A549 (cell line): ENCODE measurements around the gene MESP2. TPM values are rescaled to one million over a fixed set of nuclear protein-coding genes. Genes with fewer than 3 reads are reported as not detected.

ENCODE experiments used
- ATAC-seq, 2 experiments: fragments of 200-7000 bp in 1 of 2; fragments of >200 bp in 1 of 2; cut with Nextera tagmentation in 1 of 2; cut with Tn5 transposase in 1 of 2; 3 replicates each; pipeline versions ENCODE4 v1.8.0 to v1.9.1; 2018 to 2020; ENCODE audit warnings: mild to moderate bottlenecking in 1 of 2, moderate library complexity in 1 of 2
- CTCF ChIA-PET: fragments of 300-600 bp; sonication (Branson Sonifier 250); formaldehyde crosslinking; extraction: SDS; loops from one replicate; lab custom pipeline; 2021; ENCODE audit warnings: antibody characterized with exemption, inconsistent platforms; lab: Yijun Ruan, JAX
- POLR2A ChIA-PET: fragments of 350-600 bp; formaldehyde crosslinking; extraction: SDS; loops from one replicate; lab custom pipeline; 2021; ENCODE audit warnings: antibody characterized with exemption, inconsistent platforms; lab: Yijun Ruan, JAX
- DNase-seq, 2 experiments: peaks; one replicate each; pipeline versions ENCODE4 v3.0.0 to v3.0.0-alpha.2; 2011 to 2016; ENCODE audit warnings: low read depth in 1 of 2, low spot score in 1 of 2
- FAIRE-seq: peaks from 2 replicates; lab custom pipeline; 2011; peaks lifted over from hg19 to GRCh38; lab: Jason Lieb, UNC
- H3K27ac ChIP-seq, 2 experiments: fragments of >200 bp; sonication (Bioruptor Twin); formaldehyde crosslinking; 3 replicates each; pipeline ENCODE4 v1.5.1; 2016 to 2017
- H3K4me1 ChIP-seq: fragments of >200 bp; sonication (Bioruptor Twin); formaldehyde crosslinking; 3 replicates; pipeline ENCODE4 v1.6.1; 2016
- H3K4me2 ChIP-seq: fragments of >200 bp; sonication (Bioruptor Twin); formaldehyde crosslinking; 3 replicates; pipeline ENCODE4 v1.6.1; 2016
- H3K4me3 ChIP-seq: fragments of >200 bp; sonication (Bioruptor Twin); formaldehyde crosslinking; 3 replicates; pipeline ENCODE4 v1.5.1; 2016
- H3K9me3 ChIP-seq: fragments of >200 bp; sonication (Bioruptor Twin); formaldehyde crosslinking; 3 replicates; pipeline ENCODE4 v1.6.1; 2016
- BHLHE40 ChIP-seq: IDR thresholded peaks from 2 replicates; pipeline ENCODE4 v1.6.1; 2012; ENCODE audit warnings: low read depth, low read length, inconsistent platforms
- ESRRA ChIP-seq: fragments of 150-350 bp; IDR thresholded peaks from 2 replicates; pipeline ENCODE4 v1.6.1; 2014; ENCODE audit warnings: mild to moderate bottlenecking, low read length, borderline replicate concordance
- FOSL2 ChIP-seq, 2 experiments: fragments of 450-650 bp in 1 of 2; fragments of >200 bp in 1 of 2; sonication (Bioruptor Twin) in 1 of 2; formaldehyde crosslinking; IDR thresholded peaks; 2 replicates each; pipeline versions ENCODE4 v1.5.0 to v1.6.1; 2016 to 2020; ENCODE audit warnings: mild to moderate bottlenecking in 1 of 2, moderate library complexity in 1 of 2
- FOXS1 ChIP-seq: fragments of 250-450 bp; sonication (Bioruptor Pico); IDR thresholded peaks from 2 replicates; pipeline ENCODE4 v1.5.0; 2020; ENCODE audit warnings: mild to moderate bottlenecking, moderate library complexity
- GATA3 ChIP-seq: IDR thresholded peaks from 2 replicates; pipeline ENCODE4 v1.6.1; 2012; ENCODE audit warnings: borderline replicate concordance
- KDM1A ChIP-seq: fragments of 200-600 bp; sonication (generic); IDR thresholded peaks from 2 replicates; pipeline ENCODE4 v1.6.1; 2016; ENCODE audit warnings: low read depth, mild to moderate bottlenecking
- MAFK ChIP-seq: fragments of 450-650 bp; IDR thresholded peaks from 2 replicates; pipeline ENCODE4 v1.6.1; 2014; ENCODE audit not compliant: partially characterized antibody
- RARB ChIP-seq: fragments of 250-450 bp; sonication (Bioruptor Pico); IDR thresholded peaks from 2 replicates; pipeline ENCODE4 v1.8.0; 2021; ENCODE audit warnings: mild to moderate bottlenecking, moderate library complexity
- RNF2 ChIP-seq: fragments of 200-600 bp; sonication (generic); IDR thresholded peaks from 2 replicates; pipeline ENCODE4 v1.6.1; 2016; ENCODE audit warnings: low read depth, mild to moderate bottlenecking, antibody characterized with exemption, moderate library complexity, borderline replicate concordance
- SREBF2 ChIP-seq: fragments of 450-650 bp; IDR thresholded peaks from 2 replicates; pipeline ENCODE4 v1.6.1; 2014; ENCODE audit warnings: mild to moderate bottlenecking, moderate library complexity
- TFCP2L1 ChIP-seq: fragments of 250-450 bp; sonication (Bioruptor Pico); IDR thresholded peaks from 2 replicates; pipeline ENCODE4 v1.5.0; 2021; ENCODE audit warnings: mild to moderate bottlenecking
- ZFP36 ChIP-seq: fragments of 450-650 bp; IDR thresholded peaks from 2 replicates; pipeline ENCODE4 v1.6.1; 2014; ENCODE audit warnings: borderline replicate concordance; ENCODE audit not compliant: partially characterized antibody
- ZNF302 ChIP-seq: fragments of 250-450 bp; sonication (Bioruptor Pico); IDR thresholded peaks from 2 replicates; pipeline ENCODE4 v1.9.0; 2021; ENCODE audit warnings: inconsistent platforms, mild to moderate bottlenecking, moderate library complexity
- WGBS: methylation state at CpG from one replicate; pipeline ENCODE4 v1.1.6; 2017; ENCODE audit errors: missing lambda C conversion rate; 5-methylcytosine and 5-hydroxymethylcytosine counted together
- polyA plus RNA-seq, 4 experiments: library from polyadenylated mRNA; depleted of rRNA in 3 of 4; stranded (reverse); fragments of >200 nt; fragmentation: RNase III in 1 of 4; extraction: RNeasy Plus Mini Kit Qiagen cat#74134 plus additional on column Dnase treatment in 1 of 4; gene quantifications; 2 replicates in 3 of 4; 3 replicates in 1 of 4; pipeline ENCODE4 v1.2.3, GENCODE V29; 2011 to 2017
- TF ChIP-seq, protein P1 (sequence below): fragments of 450-650 bp; IDR thresholded peaks from 2 replicates; pipeline ENCODE4 v1.6.1; 2014; ENCODE audit warnings: antibody characterized with exemption

Gene MESP2
- polyA plus RNA-seq, 2 of the 4 experiments (the other 2 are of a cell fraction): 0.22 to 0.57 TPM

GRCh38 chr15:89777073-89777751 lies 1.1 kb downstream of the MESP2 start:
- TF ChIP-seq, protein P1, sequence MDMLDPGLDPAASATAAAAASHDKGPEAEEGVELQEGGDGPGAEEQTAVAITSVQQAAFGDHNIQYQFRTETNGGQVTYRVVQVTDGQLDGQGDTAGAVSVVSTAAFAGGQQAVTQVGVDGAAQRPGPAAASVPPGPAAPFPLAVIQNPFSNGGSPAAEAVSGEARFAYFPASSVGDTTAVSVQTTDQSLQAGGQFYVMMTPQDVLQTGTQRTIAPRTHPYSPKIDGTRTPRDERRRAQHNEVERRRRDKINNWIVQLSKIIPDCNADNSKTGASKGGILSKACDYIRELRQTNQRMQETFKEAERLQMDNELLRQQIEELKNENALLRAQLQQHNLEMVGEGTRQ: no peak
- no peak for TF ChIP-seq GATA3
- TF ChIP-seq FOSL2 (IDR thresholded peaks at IDR 0.05): no peak
- peak; percentile 55; the same call in 1 of the 2 replicates for TF ChIP-seq FOSL2 (CRISPR knock-in tag; IDR thresholded peaks at IDR 0.05)
- TF ChIP-seq RNF2: no peak
- FAIRE-seq (no peak), ATAC-seq (no peak), DNase-seq (no peak)
- POLR2A ChIA-PET: no interaction called here
- H3K9me3 ChIP-seq: no peaks in the 10 kb centered on the region
- peak overlapping the region; percentile 84 for H3K4me2 ChIP-seq
- peak overlapping the region; percentile 71 to 89; a peak in 5 of 6 replicates for H3K27ac ChIP-seq
- H3K4me3 ChIP-seq: no peak overlapping the region; the same call in 2 of the 3 replicates
- WGBS: 90% methylated on average over 25 of the region's 25 CpGs
- CTCF ChIA-PET: interaction anchor here (1.1 to 12.4 kb wide), 7 partner anchors 9 to 97 kb away, joined by 3 to 222 read pairs (median 5); partner anchors contain the start of gene MESP1
- peaks cover 31% of the 10 kb centered on the region for H3K4me1 ChIP-seq

GRCh38 chr15:89777782-89778380 lies 1.7 kb downstream of the MESP2 start:
- no peak for TF ChIP-seq TFCP2L1 (CRISPR knock-in tag)
- TF ChIP-seq, all 56 proteins: peak for 0
- Histone ChIP-seq H3K9me3 (no peaks in the 10 kb centered on the region), H3K27ac (no peak overlapping the region), H3K4me1 (peaks cover 29% of the 10 kb centered on the region), H3K4me2 (no peak overlapping the region), H3K4me3 (no peak overlapping the region)
- DNase-seq: no peak
- POLR2A ChIA-PET: no interaction called here
- ATAC-seq: no peak
- FAIRE-seq: no peak
- CTCF ChIA-PET: interaction anchor here (0.8 to 12.4 kb wide), 11 partner anchors 10 to 443 kb away, joined by 3 to 222 read pairs (median 4); partner anchors contain the start of gene MESP1
- WGBS: 88% methylated on average over 10 of the region's 10 CpGs

DNA sequence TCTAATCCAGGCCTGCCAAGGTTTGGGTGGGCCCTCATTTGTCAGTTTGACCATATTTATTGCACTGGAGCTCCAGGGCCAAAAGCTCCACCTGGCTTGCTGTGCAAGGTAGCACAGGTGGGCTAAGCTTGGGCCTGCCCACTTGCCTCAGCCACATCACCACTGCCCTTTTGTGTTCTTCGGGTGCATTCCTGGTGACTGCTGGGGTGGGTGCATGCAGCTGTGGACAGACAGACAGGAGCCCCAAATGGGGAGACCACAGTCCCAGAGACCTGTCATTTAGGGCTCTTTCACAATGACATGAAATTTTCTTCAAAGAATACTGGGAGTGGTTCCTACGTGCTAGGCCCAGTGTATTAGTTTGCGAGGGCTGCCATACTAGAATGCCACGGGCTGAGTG lies 2.7 kb downstream of the MESP2 start:
- no peaks in the 10 kb centered on the region for H3K9me3 ChIP-seq
- H3K4me3 ChIP-seq: no peak overlapping the region
- H3K4me1 ChIP-seq: peaks cover 23% of the 10 kb centered on the region
- no peak overlapping the region for H3K27ac ChIP-seq
- POLR2A ChIA-PET: no interaction called here
- TF ChIP-seq ZFP36: no peak
- TF ChIP-seq SREBF2: no peak
- TF ChIP-seq BHLHE40: no peak
- no peak for TF ChIP-seq KDM1A
- no peak for TF ChIP-seq RARB
- TF ChIP-seq FOXS1 (CRISPR knock-in tag): no peak
- TF ChIP-seq ZNF302 (CRISPR knock-in tag): no peak
- DNase-seq: no peak
- WGBS: 88% methylated on average over 4 of the region's 4 CpGs
- FAIRE-seq: no peak
- no peak for ATAC-seq
- CTCF ChIA-PET: interaction anchor here (0.8 to 12.4 kb wide), 7 partner anchors 10 to 442 kb away, joined by 3 to 222 read pairs (median 3); partner anchors contain the start of gene MESP1
- no peak overlapping the region for H3K4me2 ChIP-seq

DNA sequence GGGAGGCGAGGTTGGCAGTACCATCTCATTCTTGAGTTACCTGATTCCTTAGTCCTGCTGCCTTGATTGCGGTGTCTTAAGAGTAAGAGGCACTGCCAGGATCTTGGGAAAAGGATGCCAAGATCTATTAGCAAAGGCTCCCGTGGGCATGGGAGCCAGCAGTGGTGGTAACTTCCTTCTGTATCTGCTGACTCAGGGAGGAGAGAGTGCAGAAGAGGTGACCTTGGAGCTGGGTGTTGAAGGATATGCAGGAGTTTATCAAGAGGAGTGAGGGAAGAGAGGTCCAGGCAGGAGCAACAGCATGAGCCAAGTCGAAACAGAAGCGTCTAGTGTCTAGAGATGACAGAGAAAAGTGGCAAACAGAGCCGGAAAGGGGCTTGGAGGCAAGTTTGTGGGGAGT lies 4.5 kb downstream of the MESP2 start:
- peak; percentile 79 for TF ChIP-seq MAFK
- TF ChIP-seq ESRRA: no peak
- FAIRE-seq: no peak
- Histone ChIP-seq H3K4me1 (peaks cover 36% of the 10 kb centered on the region), H3K27ac (peak overlapping the region in 1 of 2 experiments; percentile 16; a peak in 3 of 6 replicates), H3K9me3 (no peaks in the 10 kb centered on the region), H3K4me3 (no peak overlapping the region), H3K4me2 (no peak overlapping the region)
- DNase-seq: no peak
- no peak for ATAC-seq
- ChIA-PET POLR2A (interaction anchor here (1.1 kb wide), 1 partner anchor 113 kb away, joined by 3 read pairs; the partner anchor contains the start of gene AP3S2), CTCF (interaction anchor here (0.5 to 2.1 kb wide), 9 partner anchors 8 to 96 kb away, joined by 3 to 13 read pairs (median 4); no protein-coding TSS in a partner anchor)
- 83% methylated on average over 6 of the region's 6 CpGs for WGBS
